ENCODE results near the gene SETD4.

SETD4 gene

DNA sequence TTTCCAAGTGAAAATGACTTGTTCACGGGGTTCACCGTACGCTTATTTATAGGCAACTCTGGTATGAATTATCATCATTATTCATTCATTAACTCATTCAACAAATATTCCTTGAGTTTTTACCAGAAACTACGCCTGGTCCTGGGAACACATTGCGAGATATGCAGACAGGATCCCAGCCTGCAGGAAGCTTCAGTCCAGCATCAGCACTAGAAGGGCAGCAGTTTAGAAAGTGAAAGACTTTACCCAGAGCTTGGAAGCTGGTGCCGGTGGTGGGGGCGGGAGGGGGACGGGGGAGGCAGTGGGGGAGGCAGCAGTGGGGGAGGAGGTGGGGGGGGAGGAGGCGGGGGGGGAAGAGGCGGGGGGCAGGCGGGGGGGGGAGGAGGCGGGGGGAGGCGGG, 55.9 kb downstream of the SETD4 start:
- no peak for DNase-seq

- no peak for DNase-seq
These were observed 56.5 kb downstream of the SETD4 start for GRCh38 chr21:36003776-36004175.

GRCh38 chr21:35996217-35996616, 64.1 kb downstream of the SETD4 start:
- no peak for DNase-seq

DNA sequence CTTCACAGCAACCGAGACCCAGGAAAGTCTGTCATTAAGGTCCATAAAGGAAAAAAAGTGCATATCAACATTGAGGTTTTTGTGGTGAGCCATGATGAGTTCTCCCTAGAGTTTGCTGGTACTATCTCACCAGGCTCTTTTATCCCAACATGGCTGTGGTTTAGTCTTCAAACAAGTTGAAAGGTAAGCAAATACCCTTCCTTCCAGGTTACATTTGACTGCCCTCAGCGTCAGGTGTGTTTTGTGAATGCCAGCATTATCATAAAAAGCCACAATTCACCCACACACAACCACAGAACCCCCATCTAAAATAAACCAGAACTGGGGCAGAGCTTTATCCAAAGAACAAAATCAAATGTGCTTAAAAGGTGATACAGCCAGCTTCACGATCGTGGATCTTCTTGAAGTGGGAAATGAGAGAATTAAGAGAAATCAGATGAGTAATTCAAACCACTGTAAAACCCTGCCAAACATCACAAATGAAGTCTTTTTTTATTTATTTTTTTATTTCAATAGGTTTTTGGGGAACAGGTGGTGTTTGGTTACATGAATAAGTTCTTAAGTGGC, 64.7 kb downstream of the SETD4 start:
- no peak for DNase-seq

- no peak for DNase-seq
These were observed 65.7 kb downstream of the SETD4 start for GRCh38 chr21:35994613-35995012.

DNA sequence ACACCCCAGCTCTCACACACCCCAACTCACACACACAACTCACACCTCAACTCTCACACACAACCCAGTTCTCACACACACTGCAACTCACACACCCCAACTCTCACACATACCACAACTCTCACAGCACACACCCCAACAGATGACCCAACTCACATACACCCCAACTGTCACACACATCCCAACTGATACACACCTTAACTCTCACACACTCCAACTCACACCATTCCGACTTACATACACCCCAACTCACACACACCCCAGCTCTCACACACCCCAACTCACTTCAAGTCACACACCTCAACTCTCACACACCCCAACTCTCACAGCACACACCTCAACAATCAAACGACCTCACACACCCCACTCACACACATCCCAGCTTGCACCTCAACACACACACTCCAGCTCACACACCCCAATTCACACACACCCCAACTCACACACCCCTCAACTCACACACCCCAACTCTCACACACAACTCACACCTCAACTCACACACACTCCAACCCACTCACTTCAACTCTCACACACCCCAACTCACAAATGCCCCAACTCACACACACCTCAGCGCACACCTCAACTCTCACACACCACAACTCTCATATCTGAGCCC, 66.3 kb downstream of the SETD4 start:
- no peak for DNase-seq

DNA sequence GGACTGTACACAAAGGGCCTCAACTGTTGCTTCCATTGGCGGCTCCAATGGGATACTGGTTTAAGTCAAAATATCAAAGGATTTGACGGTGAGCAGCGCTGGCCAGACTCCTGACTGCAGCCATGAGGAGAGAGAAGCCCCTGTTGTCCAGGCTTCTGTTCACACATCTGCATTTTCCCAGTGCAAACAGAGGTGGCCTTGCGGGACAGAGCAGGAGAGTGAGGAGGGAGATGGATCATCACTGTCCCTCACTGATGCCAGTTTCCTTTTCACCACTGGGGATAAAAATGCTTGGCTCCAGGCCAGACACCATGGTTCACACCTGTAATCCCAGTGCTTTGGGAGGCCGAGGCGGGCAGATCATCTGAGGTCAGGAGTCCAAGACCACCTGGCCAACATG, 69.2 kb downstream of the SETD4 start:
- DNase-seq, result no peak

DNA sequence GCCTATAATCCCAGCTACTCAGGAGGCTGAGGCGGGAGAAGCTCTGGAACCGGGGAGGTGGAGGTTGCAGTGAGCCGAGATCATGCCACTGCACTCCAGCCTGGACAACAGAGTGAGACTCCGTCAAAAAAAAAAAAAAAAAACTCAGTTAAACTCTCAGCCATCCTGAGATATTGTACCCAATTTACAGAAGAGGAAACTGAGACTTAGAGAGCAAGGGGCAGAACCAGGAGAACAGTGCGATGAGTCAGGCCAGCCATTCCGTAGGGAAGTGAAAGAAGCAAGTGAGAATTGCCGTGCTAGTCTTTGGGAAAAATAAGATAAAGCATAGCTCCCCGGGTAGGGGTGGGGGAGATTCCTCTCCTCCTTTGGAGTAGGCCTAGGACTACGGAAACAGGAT, 69.7 kb downstream of the SETD4 start:
- DNase-seq, result no peak

- DNase-seq, result no peak
These were observed 71.1 kb downstream of the SETD4 start for GRCh38 chr21:35989138-35989735.

- DNase-seq, result no peak
These were observed 71.7 kb downstream of the SETD4 start for GRCh38 chr21:35988416-35989137.

GRCh38 chr21:35987475-35987874, 72.9 kb downstream of the SETD4 start:
- no peak for DNase-seq

- DNase-seq, result no peak
These were observed 75.5 kb downstream of the SETD4 start for GRCh38 chr21:35984654-35985361.

All from effector CD4-positive, alpha-beta T cell (primary cell).